Activated naive CD8-positive, alpha-beta T cell treated with anti-CD3 and anti-CD28 coated beads, Interleukin-2, amount 50 U/mL, for 24 hours (primary cell): Measurements from ENCODE around the gene SPO11.

Source experiments
- ATAC-seq: fragments of 150-1000 bp; cut with Tn5 transposase; one replicate; pipeline ENCODE4 v1.10.0; 2021
- DNase-seq: peaks from one replicate; pipeline ENCODE4 v3.0.0; 2021
- H3K27ac Mint-ChIP-seq: one replicate; pipeline ENCODE4 v1.8.0; 2021; ENCODE audit warnings: mild to moderate bottlenecking, mixed read lengths
- H3K27me3 Mint-ChIP-seq: one replicate; pipeline ENCODE4 v1.8.0; 2021; ENCODE audit warnings: mixed read lengths
- H3K36me3 Mint-ChIP-seq: one replicate; pipeline ENCODE4 v1.8.0; 2021; ENCODE audit warnings: low read depth, mixed read lengths
- H3K4me1 Mint-ChIP-seq: one replicate; pipeline ENCODE4 v1.8.0; 2021; ENCODE audit warnings: mixed read lengths
- H3K4me3 Mint-ChIP-seq: one replicate; pipeline ENCODE4 v1.8.0; 2021; ENCODE audit warnings: mild to moderate bottlenecking, moderate library complexity, mixed read lengths
- H3K9me3 Mint-ChIP-seq: one replicate; pipeline ENCODE4 v1.8.0; 2021; ENCODE audit warnings: mixed read lengths

Gene SPO11

GRCh38 chr20:57392512-57393271 lies 63.1 kb downstream of the SPO11 start:
- Mint-ChIP-seq H3K27me3 (no peaks in the 10 kb centered on the region), H3K9me3 (no peaks in the 10 kb centered on the region), H3K27ac (peak overlapping the region; percentile 89), H3K36me3 (peaks cover 54% of the 10 kb centered on the region), H3K4me3 (peak overlapping the region; percentile 90), H3K4me1 (peaks cover 69% of the 10 kb centered on the region)
- ATAC-seq = peak; percentile 50
- DNase-seq = peak; percentile 74
